ENCODE data around the gene VPS37B.

DNA sequence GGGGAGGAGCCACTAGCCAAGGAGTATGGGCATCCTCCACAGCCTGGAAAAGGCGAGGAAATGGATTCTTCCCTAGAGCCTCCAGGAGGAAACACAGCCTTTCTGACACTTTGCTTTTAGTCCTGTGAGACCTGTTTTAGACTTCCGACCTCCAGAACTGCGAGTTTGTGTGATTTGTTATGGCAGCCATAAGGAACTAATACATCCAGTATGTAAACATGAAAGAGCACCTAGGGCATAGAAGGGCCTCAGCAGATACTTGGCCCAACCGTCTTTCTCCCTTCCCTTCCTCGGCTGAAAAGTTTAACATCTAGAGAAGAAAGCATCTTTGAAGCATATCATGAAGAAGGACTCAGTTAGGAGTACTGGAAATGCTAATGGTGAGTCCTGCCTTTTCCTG, 57.1 kb downstream of the VPS37B start:
- TF ChIP-seq GATA2 (IDR thresholded peaks at IDR 0.05; ENCODE audit: low read depth, low read length) (no peak), GATA3 (IDR thresholded peaks at IDR 0.05; ENCODE audit: low read depth, low read length) (no peak)
